RWPE2 (cell line): ENCODE results near the gene SH3RF2.

ENCODE experiments used
- ATAC-seq: fragments of 200-7000 bp; cut with Tn5 transposase; 3 replicates; pipeline ENCODE4 v1.9.1; 2021; ENCODE audit warnings: low read depth
- DNase-seq: peaks from one replicate; pipeline ENCODE4 v3.0.0-alpha.2; 2020; ENCODE audit warnings: low spot score
- H3K27ac ChIP-seq: fragments of 450-650 bp; 2 replicates; pipeline ENCODE4 v1.5.1; 2017; ENCODE audit warnings: mild to moderate bottlenecking; ENCODE audit not compliant: poor library complexity, severe bottlenecking
- H3K27me3 ChIP-seq: fragments of 250-450 bp; sonication (Bioruptor Pico); 2 replicates; pipeline ENCODE4 v1.5.1; 2021; ENCODE audit warnings: mild to moderate bottlenecking, moderate library complexity; ENCODE audit not compliant: insufficient read depth, poor library complexity, severe bottlenecking
- H3K36me3 ChIP-seq: fragments of 250-450 bp; sonication (Bioruptor Pico); 2 replicates; pipeline ENCODE4 v1.5.1; 2020; ENCODE audit warnings: low read depth, mild to moderate bottlenecking, moderate library complexity
- H3K4me1 ChIP-seq: fragments of 250-450 bp; sonication (Bioruptor Pico); 2 replicates; pipeline ENCODE4 v1.5.1; 2021; ENCODE audit warnings: mild to moderate bottlenecking, moderate library complexity; ENCODE audit not compliant: insufficient read depth, poor library complexity, severe bottlenecking
- H3K4me3 ChIP-seq: fragments of 250-450 bp; sonication (Bioruptor Pico); 2 replicates; pipeline ENCODE4 v1.5.1; 2021; ENCODE audit warnings: mild to moderate bottlenecking, moderate library complexity; ENCODE audit not compliant: severe bottlenecking
- H3K9me3 ChIP-seq: fragments of 250-450 bp; sonication (Bioruptor Pico); 2 replicates; pipeline ENCODE4 v1.5.1; 2021; ENCODE audit warnings: mild to moderate bottlenecking, moderate library complexity; ENCODE audit not compliant: severe bottlenecking
- CTCF ChIP-seq: fragments of 450-650 bp; IDR thresholded peaks from one replicate; pipeline ENCODE4 v1.5.1; 2017; ENCODE audit warnings: mild to moderate bottlenecking, moderate library complexity; ENCODE audit not compliant: poor library complexity, severe bottlenecking

The SH3RF2 gene

GRCh38 chr5:145898171-145898570 is 38.2 kb upstream of the SH3RF2 start:
- no peaks in the 10 kb centered on the region for H3K4me1 ChIP-seq
- H3K4me3 ChIP-seq, result no peak overlapping the region
- no peak overlapping the region for H3K27ac ChIP-seq
- H3K27me3 ChIP-seq, result no peaks in the 10 kb centered on the region
- ATAC-seq (no peak), DNase-seq (no peak)
- TF ChIP-seq CTCF, result no peak
- no peaks in the 10 kb centered on the region for H3K36me3 ChIP-seq
- H3K9me3 ChIP-seq, result peaks cover 3% of the 10 kb centered on the region

- Histone ChIP-seq H3K4me1 (no peaks in the 10 kb centered on the region), H3K27me3 (no peaks in the 10 kb centered on the region), H3K9me3 (peaks cover 3% of the 10 kb centered on the region), H3K27ac (no peak overlapping the region), H3K36me3 (no peaks in the 10 kb centered on the region), H3K4me3 (no peak overlapping the region)
- ATAC-seq, result peak; percentile 19; the same call in 2 of the 3 replicates
- TF ChIP-seq CTCF, result no peak
- no peak for DNase-seq
Observed at GRCh38 chr5:145902421-145902820, 34.0 kb upstream of the SH3RF2 start.

GRCh38 chr5:145903113-145903512 is 33.3 kb upstream of the SH3RF2 start:
- H3K4me1 ChIP-seq, result no peaks in the 10 kb centered on the region
- H3K27me3 ChIP-seq, result no peaks in the 10 kb centered on the region
- peaks cover 3% of the 10 kb centered on the region for H3K9me3 ChIP-seq
- TF ChIP-seq CTCF, result peak; percentile 23
- ATAC-seq, result no peak
- H3K4me3 ChIP-seq, result no peak overlapping the region
- DNase-seq, result no peak
- no peak overlapping the region for H3K27ac ChIP-seq
- H3K36me3 ChIP-seq, result no peaks in the 10 kb centered on the region

GRCh38 chr5:145903867-145904266 is 32.5 kb upstream of the SH3RF2 start:
- TF ChIP-seq CTCF, result no peak
- H3K27ac ChIP-seq, result no peak overlapping the region
- H3K4me1 ChIP-seq, result no peaks in the 10 kb centered on the region
- H3K36me3 ChIP-seq, result no peaks in the 10 kb centered on the region
- no peak overlapping the region for H3K4me3 ChIP-seq
- no peaks in the 10 kb centered on the region for H3K27me3 ChIP-seq
- ATAC-seq (no peak), DNase-seq (no peak)
- H3K9me3 ChIP-seq, result no peaks in the 10 kb centered on the region

GRCh38 chr5:145904743-145905142 is 31.6 kb upstream of the SH3RF2 start:
- no peak for TF ChIP-seq CTCF

More at GRCh38 chr5:145904743-145905142, 31.6 kb upstream of the SH3RF2 start:
- Histone ChIP-seq H3K27ac (no peak overlapping the region), H3K4me3 (no peak overlapping the region), H3K36me3 (no peaks in the 10 kb centered on the region), H3K9me3 (no peaks in the 10 kb centered on the region), H3K27me3 (no peaks in the 10 kb centered on the region), H3K4me1 (no peaks in the 10 kb centered on the region)
- DNase-seq, result no peak
- ATAC-seq, result no peak
